ENCODE data around the gene TGM2.

The TGM2 gene

DNA sequence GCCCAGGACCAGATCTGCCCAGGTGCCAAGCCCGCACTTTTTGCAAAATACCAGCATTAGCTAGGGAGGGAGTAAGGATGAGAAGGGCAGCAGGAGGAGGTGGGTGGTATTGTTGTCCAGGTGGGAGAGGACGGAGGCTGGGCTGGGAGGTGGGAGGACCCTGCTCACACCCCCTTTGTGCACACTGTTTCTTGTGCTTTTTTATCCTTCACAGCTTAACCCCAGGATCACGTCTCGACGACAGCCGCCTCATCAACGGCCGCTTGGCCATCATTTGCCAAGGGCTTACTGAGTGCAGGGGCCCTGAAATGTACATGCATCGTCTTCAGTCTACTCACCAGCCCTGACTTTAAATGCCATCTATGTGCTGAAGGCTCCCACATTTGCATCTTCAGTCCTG is 12.1 kb upstream of the TGM2 start:
- no peak for DNase-seq (ENCODE audit: low read depth)

DNA sequence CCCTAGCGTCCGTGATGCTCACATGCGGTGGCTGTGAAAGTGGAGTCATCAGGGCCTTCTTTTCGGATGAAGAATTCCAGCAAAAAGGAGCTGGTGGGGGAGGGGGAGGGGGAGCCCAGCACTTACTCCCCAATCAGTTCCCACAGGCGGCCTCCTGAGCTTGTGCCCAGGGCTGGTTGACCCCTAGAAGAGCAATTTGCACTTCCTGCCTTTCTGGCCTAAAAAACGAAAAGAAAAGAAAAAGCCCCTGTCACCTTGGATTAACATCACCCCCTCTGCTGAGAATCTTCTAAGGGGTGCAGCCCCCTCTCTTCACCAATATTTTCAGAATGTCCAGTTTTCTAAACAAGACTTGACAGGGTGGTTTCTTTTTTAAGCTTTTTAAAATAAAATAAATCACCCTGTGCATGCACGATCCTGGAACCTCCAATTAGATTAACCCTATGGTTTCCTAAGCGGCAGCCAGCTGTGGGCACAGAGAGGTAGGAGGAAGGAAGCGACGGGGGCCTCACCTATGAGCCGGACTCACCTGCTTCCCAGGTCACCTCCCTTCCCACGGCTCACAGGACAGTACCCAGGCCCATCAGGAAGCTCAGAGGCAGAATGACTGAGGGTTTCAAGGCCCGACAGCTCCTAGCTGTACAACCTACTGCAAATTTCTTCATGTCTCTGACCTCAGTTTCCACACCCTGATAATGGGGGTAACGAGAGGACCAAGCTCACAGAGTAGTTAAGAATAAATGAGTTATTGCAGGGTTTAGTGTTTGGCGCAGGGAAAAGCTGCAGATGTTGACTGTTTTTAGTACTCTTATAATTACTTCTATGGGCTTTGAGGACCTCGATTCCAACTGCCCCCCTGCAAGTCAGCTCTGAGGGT is 10.5 kb upstream of the TGM2 start:
- DNase-seq (ENCODE audit: low read depth) = no peak

DNA sequence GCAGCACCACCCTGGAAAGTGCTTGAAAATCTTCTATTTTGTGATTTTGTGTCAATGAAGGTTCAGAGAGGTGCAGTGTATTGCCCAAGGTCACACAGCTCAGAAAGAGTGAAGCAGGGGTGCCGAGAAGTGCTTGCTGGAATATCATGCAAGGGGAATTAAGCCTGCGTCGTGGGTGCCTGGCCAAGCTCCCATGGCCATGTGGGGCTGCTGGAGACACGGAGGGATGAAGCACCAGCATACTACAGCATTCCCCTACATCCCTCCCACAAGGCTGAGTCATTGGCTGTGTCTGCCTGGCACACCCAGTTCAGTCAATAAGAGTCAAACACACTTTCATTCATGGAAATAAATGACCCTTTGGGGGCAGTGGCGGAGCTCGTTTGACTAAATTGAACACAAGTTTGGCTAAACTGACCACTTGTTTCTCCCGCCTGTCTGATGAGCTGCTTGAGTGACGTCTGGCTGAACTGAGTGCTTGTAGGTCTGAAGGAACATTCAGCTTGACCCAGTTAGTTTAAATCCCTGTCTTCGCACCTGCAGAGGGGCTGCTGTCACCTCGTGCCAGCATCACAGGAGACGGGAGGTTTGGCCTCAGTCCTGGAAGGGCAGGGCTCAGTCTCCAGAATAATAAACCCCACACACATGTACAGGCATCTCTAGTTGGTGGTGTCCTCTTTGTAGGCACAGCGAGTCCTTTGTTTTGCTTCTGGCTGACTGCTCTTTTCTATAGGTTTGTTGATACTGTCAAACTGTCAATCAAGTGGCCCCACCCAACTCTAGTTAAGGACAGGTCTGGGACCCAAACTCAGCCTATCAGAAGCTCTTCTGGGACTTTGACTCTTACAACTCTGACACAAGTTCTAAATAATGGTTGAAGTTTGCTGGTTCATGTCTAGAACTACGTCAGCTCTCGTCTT is 8.4 kb upstream of the TGM2 start:
- DNase-seq (ENCODE audit: low read depth) = peak; percentile 80

DNA sequence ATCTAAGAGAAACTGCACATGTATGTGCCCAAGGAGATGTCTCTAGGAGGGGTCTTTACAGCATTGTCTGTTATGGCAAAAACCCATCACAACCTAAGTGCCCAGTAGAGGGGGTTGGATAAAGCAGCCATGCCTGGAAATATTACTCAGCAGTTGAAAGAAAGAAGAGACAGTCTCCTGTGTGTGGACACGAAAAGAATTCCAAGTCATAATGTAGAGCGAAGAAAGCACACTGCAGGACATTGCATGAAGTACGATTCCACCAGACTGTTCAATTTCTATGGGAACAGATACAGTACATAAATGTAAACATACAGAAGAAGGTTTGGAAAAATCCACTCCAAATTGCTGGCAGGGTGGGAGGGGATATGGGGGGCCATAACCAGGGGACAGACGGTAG is 7.3 kb upstream of the TGM2 start:
- DNase-seq (ENCODE audit: low read depth) = no peak

DNA sequence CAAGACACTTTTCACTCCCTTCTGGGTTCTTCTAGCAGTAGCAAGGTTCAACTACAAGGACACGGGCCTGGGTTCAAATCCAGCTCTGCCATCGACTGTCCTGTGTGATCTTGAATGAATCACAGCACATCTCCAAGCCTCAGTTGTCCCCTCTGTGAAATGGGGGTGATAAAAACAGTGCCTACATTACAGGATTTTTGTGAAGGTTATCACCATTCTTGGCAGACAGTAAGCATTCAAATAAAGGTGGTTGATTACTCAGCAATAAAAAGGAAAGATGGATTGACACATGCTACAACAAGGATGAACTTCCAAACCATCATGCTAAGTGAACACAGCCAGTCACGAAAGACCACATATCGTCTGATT is 6.6 kb upstream of the TGM2 start:
- DNase-seq (ENCODE audit: low read depth) = no peak

GRCh38 chr20:38170826-38171674 is 6.0 kb upstream of the TGM2 start:
- DNase-seq (ENCODE audit: low read depth) = no peak

- DNase-seq (ENCODE audit: low read depth) = no peak
Measured at GRCh38 chr20:38170219-38170825, 5.3 kb upstream of the TGM2 start.

DNA sequence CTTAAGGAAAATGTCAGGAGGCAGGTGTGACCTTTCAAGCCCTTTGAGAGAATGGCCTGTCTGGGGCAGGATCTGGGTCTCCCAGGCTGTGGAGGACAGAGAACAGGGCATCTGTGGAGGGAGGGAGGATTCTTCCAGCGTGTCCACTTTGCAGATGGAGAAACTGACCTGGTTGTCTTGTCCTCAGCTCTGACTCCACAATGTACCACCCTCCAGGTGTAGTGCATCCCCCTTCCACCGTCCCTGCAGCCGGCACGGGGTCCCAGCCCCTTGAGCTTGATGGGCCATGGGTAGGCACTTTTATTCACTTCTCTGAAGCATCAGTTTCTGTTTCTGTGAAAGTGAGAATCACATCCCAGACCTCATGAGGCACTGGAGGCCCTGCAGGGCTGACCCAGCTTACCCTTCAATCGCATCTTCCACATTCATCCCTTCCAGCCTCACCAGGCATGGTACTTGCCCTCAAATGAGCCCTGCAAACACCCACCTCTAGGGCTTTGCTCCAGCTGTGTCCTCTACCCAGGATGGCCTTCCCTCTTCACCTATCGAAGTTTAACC is 4.6 kb upstream of the TGM2 start:
- DNase-seq (ENCODE audit: low read depth) = no peak

- no peak for DNase-seq (ENCODE audit: low read depth)
Measured at GRCh38 chr20:38168791-38169589, 3.9 kb upstream of the TGM2 start.

DNA sequence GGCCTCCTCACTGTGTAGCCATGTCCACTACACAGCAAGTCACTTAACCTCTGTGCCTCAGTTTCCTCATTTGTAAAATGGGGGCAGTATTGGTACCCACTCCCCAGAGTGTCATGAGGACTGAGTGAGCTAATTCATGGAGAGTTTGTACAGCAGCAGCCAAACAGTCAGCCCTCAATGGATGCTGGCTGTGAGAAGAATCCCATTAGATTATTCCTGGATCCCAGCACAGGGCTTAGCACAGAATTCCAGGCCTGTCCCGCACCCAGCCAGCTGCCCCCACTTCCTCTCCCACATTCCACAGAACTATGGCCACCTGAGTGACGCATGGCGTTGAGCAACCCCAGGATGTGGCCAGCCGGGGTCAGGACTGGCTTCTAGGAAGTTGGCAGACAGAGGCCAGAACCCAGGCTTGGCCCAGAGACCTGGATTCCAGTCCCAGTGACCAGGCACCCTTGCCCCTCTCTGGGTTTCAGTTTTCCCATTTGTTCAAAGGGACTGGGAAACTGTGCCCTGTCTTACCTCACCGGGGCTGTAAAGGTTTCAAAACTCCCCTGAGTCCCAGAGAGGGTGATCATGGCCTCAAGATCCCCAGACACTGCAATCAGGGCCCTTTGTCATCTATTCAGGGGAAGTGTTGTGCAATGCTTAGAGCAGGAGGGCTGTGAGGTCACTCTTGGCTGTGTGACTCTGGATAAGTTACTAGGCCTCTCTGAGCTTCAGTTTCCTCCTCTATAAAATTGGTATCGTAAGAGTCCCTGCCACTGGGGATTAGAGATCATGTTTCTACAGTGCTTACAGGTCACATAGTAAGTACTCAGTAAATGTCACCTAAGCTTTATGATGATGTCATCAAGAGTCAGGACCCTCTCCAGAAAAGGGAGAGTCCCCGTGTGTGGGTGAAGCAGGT is 3.0 kb upstream of the TGM2 start:
- DNase-seq (ENCODE audit: low read depth) = peak; percentile 92

DNA sequence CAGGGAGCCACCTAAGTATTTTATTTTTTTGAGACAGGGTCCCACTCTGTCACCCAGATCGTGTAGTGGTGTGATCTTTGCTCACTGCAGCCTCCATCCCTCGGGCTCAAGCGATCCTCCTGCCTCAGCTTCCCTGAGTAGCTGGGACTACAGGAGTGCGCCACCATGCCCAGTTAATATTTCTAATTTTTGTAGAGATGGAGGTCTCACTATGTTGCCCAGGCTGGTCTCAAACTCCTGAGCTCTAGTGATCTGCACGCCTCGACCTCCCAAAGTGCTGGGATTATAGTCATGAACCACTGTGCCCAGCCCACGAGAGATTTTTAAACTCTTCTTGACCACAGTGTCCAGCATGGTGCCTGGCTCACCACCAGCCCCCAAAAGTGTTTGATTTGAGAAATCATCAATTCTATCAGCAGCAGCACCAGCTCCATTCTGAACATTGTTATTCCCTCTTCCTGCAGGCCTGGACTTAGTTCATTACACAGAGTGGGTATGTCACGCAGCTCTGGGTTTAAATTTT is 2.3 kb upstream of the TGM2 start:
- no peak for DNase-seq (ENCODE audit: low read depth)

DNA sequence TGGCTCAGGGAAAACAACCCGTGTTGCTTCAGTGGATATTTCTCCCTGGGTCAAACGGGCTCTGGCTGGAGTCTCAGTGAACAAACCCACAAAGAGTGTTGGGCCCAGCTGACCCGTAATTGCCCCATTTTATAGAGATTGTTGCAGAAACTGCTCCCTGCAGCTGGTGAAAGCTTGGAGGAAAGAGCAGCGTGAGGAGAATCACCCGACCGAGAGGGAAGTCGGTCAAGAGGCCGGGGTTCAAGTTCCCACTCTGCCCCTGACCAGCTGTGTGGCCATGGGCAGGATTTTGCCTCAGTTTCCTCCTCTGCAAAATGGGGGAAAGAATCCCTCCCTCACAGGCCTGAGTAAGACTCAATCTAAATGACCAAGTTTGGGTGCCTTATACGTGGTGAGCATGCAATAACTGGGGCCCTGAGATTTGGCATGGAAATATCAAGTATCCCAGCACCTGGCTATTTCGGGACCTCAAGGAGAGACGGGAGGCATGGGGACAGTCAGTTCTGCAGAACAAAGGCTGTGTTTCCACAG is 1.7 kb upstream of the TGM2 start:
- no peak for DNase-seq (ENCODE audit: low read depth)

DNA sequence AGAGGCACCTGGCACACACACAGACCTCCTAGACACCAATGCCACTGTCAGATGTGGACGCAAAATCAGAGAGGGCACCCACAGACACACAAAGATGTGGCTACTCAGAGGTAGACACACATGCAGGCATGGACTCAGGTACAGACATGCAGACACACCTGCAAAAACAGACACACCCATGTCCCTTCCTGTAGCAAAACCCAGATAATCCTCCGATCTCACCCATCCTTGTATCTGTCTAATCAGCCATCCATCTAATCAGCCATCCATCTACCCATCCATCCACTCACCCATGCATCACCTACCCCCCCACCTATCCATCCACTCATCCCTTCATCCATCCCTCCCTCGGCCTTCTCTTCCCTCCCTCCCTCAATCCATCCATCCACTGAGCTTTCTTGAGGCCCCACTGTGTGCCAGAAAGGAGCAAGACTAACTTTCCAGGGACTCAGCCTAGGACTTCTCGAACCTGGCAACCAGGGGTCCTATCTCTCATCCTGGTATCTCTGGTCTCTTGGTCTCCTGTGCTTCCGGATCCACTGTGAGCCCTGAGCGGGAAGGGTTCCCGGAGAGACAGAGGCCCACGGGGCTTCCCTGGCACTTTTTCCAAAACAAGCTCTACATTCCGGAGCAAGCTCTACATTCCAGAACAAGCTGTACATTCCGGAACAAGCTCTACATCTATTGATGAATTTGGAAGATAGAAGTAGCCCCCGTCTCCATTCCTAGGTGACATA is 1.1 kb upstream of the TGM2 start:
- no peak for DNase-seq (ENCODE audit: low read depth)

GRCh38 chr20:38164624-38165088 is 414 bp downstream of the TGM2 start:
- no peak for DNase-seq (ENCODE audit: low read depth)

DNA sequence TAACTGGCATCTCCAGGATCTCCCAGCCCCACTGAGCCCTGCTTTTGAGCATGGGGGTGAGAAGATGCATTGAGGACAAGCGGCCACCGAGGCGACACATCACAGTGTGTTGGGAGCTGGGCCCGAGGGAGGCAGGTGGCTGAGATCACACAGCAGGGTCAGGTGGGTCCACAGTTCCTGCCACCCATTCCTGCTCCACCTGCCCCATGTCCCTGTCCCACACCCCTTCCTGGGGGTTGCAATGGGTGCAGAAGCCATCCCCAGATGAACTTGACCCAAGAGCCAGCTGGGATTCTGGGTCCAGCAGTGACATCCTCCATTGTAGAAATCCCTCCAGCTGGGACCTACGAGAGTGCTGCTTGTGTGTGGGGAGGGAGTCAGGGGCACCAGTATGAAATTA is 1.0 kb downstream of the TGM2 start:
- DNase-seq (ENCODE audit: low read depth) = no peak

DNA sequence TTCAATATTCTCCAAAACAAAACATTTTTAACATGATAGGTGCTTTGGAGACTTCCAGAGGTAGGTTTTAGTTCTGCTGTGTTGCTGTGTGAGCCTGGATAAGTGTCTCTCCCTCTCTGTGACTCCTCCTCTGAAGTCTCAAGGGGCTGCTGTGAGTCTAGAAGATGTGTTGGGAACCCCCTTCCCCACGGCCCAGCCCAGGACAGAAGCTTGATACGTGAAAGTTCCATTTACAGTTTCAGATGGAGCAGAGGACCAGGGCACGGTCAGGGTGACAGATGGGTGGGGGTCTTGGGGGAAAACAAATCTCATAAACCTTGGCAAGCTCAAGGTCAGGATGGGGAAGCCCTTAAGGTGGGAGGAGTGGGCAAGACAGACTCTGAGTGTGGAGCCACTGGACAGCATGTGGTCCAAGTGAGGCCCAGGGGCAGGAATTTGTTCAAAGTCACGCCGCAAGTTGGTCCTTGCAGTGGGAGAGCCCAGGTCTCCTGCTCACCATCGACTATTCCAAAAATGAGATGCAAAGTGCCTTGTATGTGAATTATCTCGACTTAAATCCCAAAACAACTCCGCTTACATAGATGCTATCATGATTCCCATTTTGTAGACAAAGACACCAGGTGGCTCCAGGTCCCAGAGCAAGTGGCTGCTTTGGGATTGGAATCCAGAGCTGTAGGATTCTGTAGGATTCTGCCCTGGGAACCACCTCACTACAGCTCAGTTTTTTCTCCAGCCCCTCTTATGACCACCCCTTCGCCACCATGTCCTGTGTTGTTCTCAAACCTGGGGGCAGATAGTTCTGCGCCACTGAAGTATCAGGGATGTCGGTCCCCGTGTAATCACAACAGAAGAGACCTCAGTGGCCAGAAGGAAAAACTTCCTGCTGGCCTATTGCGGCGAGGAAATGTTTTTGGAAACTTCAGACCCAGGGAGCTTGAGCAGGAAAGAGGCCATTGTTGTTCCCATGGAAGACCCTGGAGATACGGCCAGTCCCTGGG is 1.9 kb downstream of the TGM2 start:
- no peak for DNase-seq (ENCODE audit: low read depth)

- no peak for DNase-seq (ENCODE audit: low read depth)
Measured at GRCh38 chr20:38162149-38162548, 2.9 kb downstream of the TGM2 start.

Measured in fibroblast of gingiva (primary cell).